Measurements from ENCODE around the gene IRF6. TPM values are rescaled to one million over a fixed set of nuclear protein-coding genes. Genes with fewer than 3 reads are reported as not detected.

IRF6 gene
- total RNA-seq, 1 experiment from 2014 or later = 44.1 TPM

DNA sequence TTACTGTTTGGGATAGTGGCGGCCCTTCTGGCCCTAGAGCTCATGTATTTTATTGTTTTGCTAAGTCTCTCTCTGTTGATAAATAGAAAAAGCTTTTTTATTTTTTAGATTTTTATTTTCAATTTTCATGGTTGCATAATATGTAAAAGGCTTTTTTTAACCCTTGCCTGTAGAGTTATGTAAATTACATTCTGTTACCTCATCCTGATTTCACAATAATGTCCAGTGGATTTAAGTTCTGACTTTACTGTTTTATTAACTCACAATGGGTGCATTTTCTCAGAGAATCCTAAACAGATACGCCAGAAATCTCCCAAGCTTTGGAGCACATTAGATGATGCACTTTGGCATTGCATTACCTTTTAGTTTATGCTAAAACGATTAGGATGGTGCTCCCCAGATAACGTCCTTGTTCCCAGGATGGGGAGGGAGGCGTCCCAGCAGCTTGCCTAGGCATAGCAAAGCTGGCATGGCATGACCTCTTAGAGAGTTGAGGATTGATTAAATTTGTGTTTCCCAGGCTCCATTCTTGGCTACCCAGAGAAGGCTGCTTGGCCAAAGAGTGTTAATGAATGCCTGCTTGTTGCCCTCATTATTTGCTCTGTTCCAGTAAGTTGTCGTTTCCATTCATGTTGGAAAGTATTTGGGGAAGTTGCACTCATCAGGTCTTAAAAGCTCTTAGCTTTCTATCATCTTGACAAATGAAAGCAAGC lies 38.9 kb upstream of the IRF6 start:
- Mint-ChIP-seq H3K27me3 (ENCODE audit: unreplicated experiment) (no peaks in the 10 kb centered on the region), H3K4me3 (ENCODE audit: low read depth, unreplicated experiment) (no peak overlapping the region), H3K27ac (ENCODE audit: unreplicated experiment) (no peak overlapping the region), H3K36me3 (ENCODE audit: insufficient read depth, unreplicated experiment) (peaks cover 52% of the 10 kb centered on the region), H3K4me1 (ENCODE audit: low read depth, unreplicated experiment) (peaks cover 10% of the 10 kb centered on the region), H3K9me3 (ENCODE audit: low read depth, unreplicated experiment) (no peaks in the 10 kb centered on the region)
- intact Hi-C loops (cut with micrococcal nuclease; ENCODE audit: unreplicated experiment) = no loop called here
- DNase-seq = no peak
- TF ChIP-seq, protein P1, sequence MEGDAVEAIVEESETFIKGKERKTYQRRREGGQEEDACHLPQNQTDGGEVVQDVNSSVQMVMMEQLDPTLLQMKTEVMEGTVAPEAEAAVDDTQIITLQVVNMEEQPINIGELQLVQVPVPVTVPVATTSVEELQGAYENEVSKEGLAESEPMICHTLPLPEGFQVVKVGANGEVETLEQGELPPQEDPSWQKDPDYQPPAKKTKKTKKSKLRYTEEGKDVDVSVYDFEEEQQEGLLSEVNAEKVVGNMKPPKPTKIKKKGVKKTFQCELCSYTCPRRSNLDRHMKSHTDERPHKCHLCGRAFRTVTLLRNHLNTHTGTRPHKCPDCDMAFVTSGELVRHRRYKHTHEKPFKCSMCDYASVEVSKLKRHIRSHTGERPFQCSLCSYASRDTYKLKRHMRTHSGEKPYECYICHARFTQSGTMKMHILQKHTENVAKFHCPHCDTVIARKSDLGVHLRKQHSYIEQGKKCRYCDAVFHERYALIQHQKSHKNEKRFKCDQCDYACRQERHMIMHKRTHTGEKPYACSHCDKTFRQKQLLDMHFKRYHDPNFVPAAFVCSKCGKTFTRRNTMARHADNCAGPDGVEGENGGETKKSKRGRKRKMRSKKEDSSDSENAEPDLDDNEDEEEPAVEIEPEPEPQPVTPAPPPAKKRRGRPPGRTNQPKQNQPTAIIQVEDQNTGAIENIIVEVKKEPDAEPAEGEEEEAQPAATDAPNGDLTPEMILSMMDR (IDR thresholded peaks at IDR 0.05; ENCODE audit: unreplicated experiment) = no peak
- no TSS peak for BruUV-seq (replicated peaks)
- CTCF ChIA-PET = interaction anchor here (0.7 to 1.6 kb wide), 2 partner anchors 17 to 276 kb away, joined by 3 to 5 read pairs; partner anchors contain the start of gene UTP25

DNA sequence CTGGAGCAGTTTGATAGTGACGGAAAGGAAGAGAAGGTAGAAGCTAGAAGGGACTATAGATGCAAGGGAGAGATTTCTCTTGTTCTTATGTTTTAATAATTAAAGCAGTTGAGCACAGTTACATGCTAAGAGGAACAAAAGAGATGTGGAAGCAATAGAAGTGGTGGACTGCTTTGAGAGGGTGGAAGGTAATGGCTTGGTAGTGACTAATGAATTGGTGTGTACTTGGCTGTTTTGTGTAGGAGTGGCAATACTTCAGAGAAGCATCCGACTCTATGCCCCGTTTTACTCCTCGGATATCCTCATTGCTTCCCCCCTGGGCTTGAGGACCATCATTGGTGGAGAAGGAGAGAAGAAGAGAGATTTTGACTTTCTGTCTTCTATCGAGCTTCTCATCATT lies 34.7 kb upstream of the IRF6 start:
- peak overlapping the region; percentile 37 for H3K4me3 Mint-ChIP-seq (ENCODE audit: low read depth, unreplicated experiment)
- CTCF ChIA-PET = interaction anchor here (0.6 to 1.5 kb wide), 5 partner anchors 10 to 91 kb away, joined by 3 to 6 read pairs (median 3); no protein-coding TSS in a partner anchor
- intact Hi-C loops (cut with micrococcal nuclease; ENCODE audit: unreplicated experiment) = no loop called here
- no peak for DNase-seq
- peak overlapping the region; percentile 96 for H3K27ac Mint-ChIP-seq (ENCODE audit: unreplicated experiment)
- H3K36me3 Mint-ChIP-seq (ENCODE audit: insufficient read depth, unreplicated experiment) = peaks cover 69% of the 10 kb centered on the region
- H3K9me3 Mint-ChIP-seq (ENCODE audit: low read depth, unreplicated experiment) = no peaks in the 10 kb centered on the region
- H3K27me3 Mint-ChIP-seq (ENCODE audit: unreplicated experiment) = no peaks in the 10 kb centered on the region
- BruUV-seq (replicated peaks) = no TSS peak
- H3K4me1 Mint-ChIP-seq (ENCODE audit: low read depth, unreplicated experiment) = peaks cover 30% of the 10 kb centered on the region
- TF ChIP-seq, protein P1 (IDR thresholded peaks at IDR 0.05; ENCODE audit: unreplicated experiment) = no peak

DNA sequence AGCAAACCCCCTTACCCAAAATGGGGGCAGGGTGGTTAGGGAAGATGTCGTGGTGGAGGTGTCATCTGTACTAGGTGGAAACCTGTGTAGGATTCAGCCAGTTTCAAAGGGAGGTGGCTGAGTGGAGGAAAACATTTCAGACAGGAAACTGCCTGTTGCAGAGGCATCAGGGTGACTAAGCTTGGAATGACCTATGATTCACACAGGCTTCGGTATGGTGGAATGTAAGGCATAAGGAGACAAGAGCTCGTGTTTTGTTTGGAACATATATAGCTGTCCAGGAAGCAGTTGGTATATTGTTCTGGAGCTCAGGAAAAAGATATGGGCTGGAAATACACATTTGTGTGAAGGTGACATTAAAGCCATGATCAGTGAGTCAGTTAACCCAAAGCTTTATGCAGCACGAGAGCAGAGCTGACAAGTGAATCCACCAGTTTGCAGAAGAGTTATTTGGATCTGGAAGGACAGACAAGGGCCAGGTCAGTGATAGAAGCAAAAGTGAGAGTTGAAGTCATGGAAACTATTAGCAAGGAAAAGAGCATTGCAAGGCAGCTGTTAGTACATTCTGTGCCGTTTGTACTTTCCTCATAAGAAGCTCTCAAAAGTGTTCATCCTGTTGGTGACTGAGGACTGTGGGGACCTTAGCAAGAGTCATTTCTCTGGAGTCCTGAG lies 34.1 kb upstream of the IRF6 start:
- CTCF ChIA-PET = interaction anchor here (0.6 to 1.5 kb wide), 8 partner anchors 11 to 270 kb away, joined by 3 to 6 read pairs (median 3); partner anchors contain the start of gene UTP25
- no peaks in the 10 kb centered on the region for H3K27me3 Mint-ChIP-seq (ENCODE audit: unreplicated experiment)
- no TSS peak for BruUV-seq (replicated peaks)
- peak overlapping the region; percentile 96 for H3K27ac Mint-ChIP-seq (ENCODE audit: unreplicated experiment)
- H3K36me3 Mint-ChIP-seq (ENCODE audit: insufficient read depth, unreplicated experiment) = peaks cover 66% of the 10 kb centered on the region
- peak overlapping the region; percentile 37 for H3K4me3 Mint-ChIP-seq (ENCODE audit: low read depth, unreplicated experiment)
- peak; percentile 59 for DNase-seq
- intact Hi-C loops (cut with micrococcal nuclease; ENCODE audit: unreplicated experiment) = no loop called here
- TF ChIP-seq, protein P1 (IDR thresholded peaks at IDR 0.05; ENCODE audit: unreplicated experiment) = no peak
- peaks cover 30% of the 10 kb centered on the region for H3K4me1 Mint-ChIP-seq (ENCODE audit: low read depth, unreplicated experiment)
- no peaks in the 10 kb centered on the region for H3K9me3 Mint-ChIP-seq (ENCODE audit: low read depth, unreplicated experiment)

DNA sequence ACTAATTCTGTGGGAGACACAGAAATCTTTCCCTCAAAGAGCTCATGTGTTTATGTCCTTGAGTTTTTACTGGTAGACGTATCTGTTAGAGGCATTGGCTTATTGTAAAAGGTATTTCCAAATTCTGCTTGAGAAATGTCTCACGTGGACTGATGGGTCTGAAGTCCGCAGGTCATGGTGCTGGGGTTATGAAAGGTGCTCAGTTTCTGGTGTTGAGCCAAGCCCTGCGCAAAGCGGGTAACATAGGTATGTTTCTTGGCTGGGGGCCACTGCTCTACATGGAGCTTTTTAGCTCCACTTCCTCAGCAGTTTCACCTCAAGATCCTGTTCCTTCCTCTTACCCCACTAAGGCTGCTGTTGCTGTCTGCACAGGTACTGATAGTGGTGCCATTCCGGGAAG lies 32.6 kb upstream of the IRF6 start:
- Mint-ChIP-seq H3K4me1 (ENCODE audit: low read depth, unreplicated experiment) (peaks cover 30% of the 10 kb centered on the region), H3K27me3 (ENCODE audit: unreplicated experiment) (no peaks in the 10 kb centered on the region), H3K36me3 (ENCODE audit: insufficient read depth, unreplicated experiment) (peaks cover 70% of the 10 kb centered on the region), H3K9me3 (ENCODE audit: low read depth, unreplicated experiment) (no peaks in the 10 kb centered on the region), H3K27ac (ENCODE audit: unreplicated experiment) (peak overlapping the region; percentile 96), H3K4me3 (ENCODE audit: low read depth, unreplicated experiment) (no peak overlapping the region)
- no TSS peak for BruUV-seq (replicated peaks)
- no peak for DNase-seq
- intact Hi-C loops (cut with micrococcal nuclease; ENCODE audit: unreplicated experiment) = no loop called here
- TF ChIP-seq, protein P1 (IDR thresholded peaks at IDR 0.05; ENCODE audit: unreplicated experiment) = no peak
- CTCF ChIA-PET = no interaction called here
